Stimulated activated CD4-positive, alpha-beta T cell treated with anti-CD3 and anti-CD28 coated beads, Interleukin-15, amount 100 ng/mL, for 1 hour (primary cell): ENCODE results near the gene PABPC5.

Source experiments
- DNase-seq, 2 donors: peaks; one replicate each; pipeline ENCODE4 v3.0.0-alpha.2; 2020; ENCODE audit warnings: low read depth in 1 of 2, low spot score in 1 of 2

Gene PABPC5

DNA sequence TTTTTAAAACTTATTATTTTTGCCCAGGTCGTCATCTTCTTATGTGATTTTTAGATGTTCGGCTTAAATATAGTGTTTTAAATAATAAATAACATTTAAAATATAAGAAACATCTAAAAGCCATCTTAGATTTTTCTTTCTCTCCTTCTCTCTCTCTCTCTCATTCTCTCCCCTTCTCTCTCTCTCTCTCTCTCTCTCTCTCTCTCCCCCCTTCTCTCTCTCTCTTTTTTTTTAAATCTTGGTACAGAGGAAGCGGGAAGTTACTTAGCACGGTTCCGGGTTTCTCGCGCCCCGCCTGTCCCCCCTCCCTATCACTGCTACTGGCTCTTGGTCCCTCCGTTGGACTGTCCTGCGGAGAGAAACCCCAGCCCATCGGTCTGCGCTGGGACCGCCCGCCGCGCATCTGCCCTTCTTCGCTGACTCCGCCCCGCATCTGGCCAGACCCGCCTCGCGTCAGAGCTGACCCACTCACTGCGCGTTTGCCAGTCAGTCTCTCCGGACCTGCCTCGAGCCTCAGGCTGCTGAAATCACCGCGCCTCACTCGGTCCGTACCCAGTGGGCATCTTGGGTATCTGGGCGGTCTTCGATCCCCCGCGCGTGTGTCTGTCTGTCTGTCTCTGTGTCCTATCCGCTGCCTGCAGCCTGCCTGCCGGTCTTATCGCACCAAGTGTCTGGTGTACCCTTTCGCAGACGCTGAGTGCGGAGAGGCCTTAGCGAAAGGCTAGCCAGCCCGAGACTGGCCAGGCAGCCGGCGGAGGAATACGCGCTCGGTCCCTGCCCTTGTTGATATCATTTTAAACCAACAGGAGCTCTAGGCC, at the start of gene PABPC5:
TSS of gene PABPC5 (plus strand) at position 489 of the 818 bp plus-strand sequence. CDS start 739 bp downstream, outside the sequence.
- no peak for DNase-seq

DNA sequence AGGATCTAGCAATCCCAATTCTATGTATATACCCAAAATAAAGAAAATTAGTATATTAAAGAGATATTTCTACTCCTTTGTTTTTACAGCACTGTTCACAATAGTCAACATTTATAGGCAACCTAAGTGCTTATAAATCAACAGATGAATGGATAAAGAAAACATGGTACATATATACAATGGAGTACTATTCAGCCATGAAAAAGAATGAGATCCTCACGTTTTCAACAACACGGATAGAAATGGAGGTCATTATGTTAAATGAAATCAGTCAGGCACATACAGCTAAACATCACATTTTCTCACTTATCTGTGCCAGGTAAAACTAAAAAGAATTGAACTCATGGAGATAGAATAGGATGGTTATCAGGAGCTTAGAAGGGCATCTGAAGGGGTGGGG, 45.6 kb upstream of the PABPC5 start:
- no peak for DNase-seq

DNA sequence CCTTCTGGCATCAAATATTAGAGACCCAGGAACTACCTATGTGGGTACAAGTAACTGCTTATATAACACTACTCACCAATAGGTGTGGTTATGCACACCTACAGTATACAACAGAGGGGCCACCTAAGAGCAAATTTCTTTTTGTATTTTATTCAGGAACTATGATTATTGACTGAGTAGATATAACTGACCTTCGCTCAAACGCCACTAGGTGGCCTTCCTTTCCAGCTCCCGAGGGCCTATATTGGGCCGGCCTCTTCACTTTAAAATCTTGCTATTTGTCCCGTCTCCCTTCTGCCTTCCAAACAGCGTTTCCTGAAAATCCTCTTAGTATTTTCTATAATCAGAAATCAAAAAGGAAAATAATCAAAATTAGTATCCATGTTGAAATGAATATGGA, 19.9 kb upstream of the PABPC5 start:
- no peak for DNase-seq

DNA sequence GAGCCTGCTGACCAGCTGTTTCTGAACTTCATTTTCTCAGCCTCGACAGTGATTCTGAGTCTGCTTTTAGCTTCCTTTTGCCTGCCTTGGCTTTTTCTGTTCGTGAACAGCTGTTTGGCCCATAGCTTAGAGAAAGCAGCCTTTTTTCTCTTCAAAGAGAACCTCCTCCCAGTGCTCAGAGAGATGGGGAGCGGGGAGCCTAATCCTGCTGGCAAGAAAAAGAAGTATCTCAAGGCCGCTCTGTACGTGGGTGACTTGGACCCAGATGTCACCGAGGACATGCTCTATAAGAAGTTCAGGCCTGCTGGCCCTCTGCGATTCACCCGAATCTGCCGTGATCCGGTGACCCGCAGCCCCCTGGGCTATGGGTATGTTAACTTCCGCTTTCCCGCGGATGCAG, 756 bp downstream of the PABPC5 start:
- no peak for DNase-seq
